Measurements from ENCODE around the gene ABCG1.
"Not testable (repeated sequence)": the region's sequence is repeated elsewhere in the genome, so short reads cannot be mapped to it uniquely, and the experiment has no call there.

The ABCG1 gene

GRCh38 chr21:42291751-42292562, 73.0 kb downstream of the ABCG1 start:
- DNase-seq (ENCODE audit: low read depth) = no peak

- DNase-seq (ENCODE audit: low read depth) = not testable (repeated sequence)
Measured at GRCh38 chr21:42292563-42293142, 73.7 kb downstream of the ABCG1 start.

GRCh38 chr21:42293649-42294272, 74.8 kb downstream of the ABCG1 start:
- no peak for DNase-seq (ENCODE audit: low read depth)

- no peak for DNase-seq (ENCODE audit: low read depth)
Measured at GRCh38 chr21:42294273-42294880, 75.4 kb downstream of the ABCG1 start.

- DNase-seq (ENCODE audit: low read depth) = no peak
Measured at GRCh38 chr21:42295845-42296244, 76.9 kb downstream of the ABCG1 start.

- DNase-seq (ENCODE audit: low read depth) = no peak
Measured at GRCh38 chr21:42296501-42296900, 77.6 kb downstream of the ABCG1 start.

- no peak for DNase-seq (ENCODE audit: low read depth)
Measured at GRCh38 chr21:42297377-42297776, 78.4 kb downstream of the ABCG1 start.

- DNase-seq (ENCODE audit: low read depth) = no peak
Measured at GRCh38 chr21:42298237-42298636, 79.3 kb downstream of the ABCG1 start.

GRCh38 chr21:42298657-42299056, 79.7 kb downstream of the ABCG1 start:
- no peak for DNase-seq (ENCODE audit: low read depth)

- DNase-seq (ENCODE audit: low read depth) = no peak
Measured at GRCh38 chr21:42299324-42300044, 80.5 kb downstream of the ABCG1 start.

GRCh38 chr21:42300045-42300583, 81.2 kb downstream of the ABCG1 start:
- DNase-seq (ENCODE audit: low read depth) = no peak

GRCh38 chr21:42300956-42301355, 82.0 kb downstream of the ABCG1 start:
- DNase-seq (ENCODE audit: low read depth) = no peak

GRCh38 chr21:42301371-42302075, 82.6 kb downstream of the ABCG1 start:
- DNase-seq (ENCODE audit: low read depth) = no peak

GRCh38 chr21:42302076-42302650, 83.2 kb downstream of the ABCG1 start:
- DNase-seq (ENCODE audit: low read depth) = no peak

- DNase-seq (ENCODE audit: low read depth) = no peak
Measured at GRCh38 chr21:42302794-42303193, 83.9 kb downstream of the ABCG1 start.

GRCh38 chr21:42303443-42303842, 84.5 kb downstream of the ABCG1 start:
- DNase-seq (ENCODE audit: low read depth) = no peak

GRCh38 chr21:42304556-42305454, 85.9 kb downstream of the ABCG1 start:
- DNase-seq (ENCODE audit: low read depth) = no peak

GRCh38 chr21:42305707-42306147, 86.8 kb downstream of the ABCG1 start:
- no peak for DNase-seq (ENCODE audit: low read depth)

- DNase-seq (ENCODE audit: low read depth) = no peak
Measured at GRCh38 chr21:42306366-42307035, 87.6 kb downstream of the ABCG1 start.

Measured in GM04503 (cell line).